ENCODE measurements around the gene DNAH14. TPM values are rescaled to one million over a fixed set of nuclear protein-coding genes. Genes with fewer than 3 reads are reported as not detected.
"Not testable (repeated sequence)": the region's sequence is repeated elsewhere in the genome, so short reads cannot be mapped to it uniquely, and the experiment has no call there.

DNAH14 gene
- total and polyA plus RNA-seq, 4 donors = 16.4 to 54.0 (median 33.9) TPM

GRCh38 chr1:224919508-224919907 is 10.0 kb upstream of the DNAH14 start:
- Histone ChIP-seq H3K4me3 (ENCODE audit: low read depth, low read length) (no peak overlapping the region), H3K36me3 (ENCODE audit: control insufficient read depth, insufficient read depth, low read length) (no peaks in the 10 kb centered on the region)
- DNase-seq (ENCODE audit: low read depth in 4 of 6, low spot score in 6 of 6) = no peak

GRCh38 chr1:224920930-224921329 is 8.5 kb upstream of the DNAH14 start:
- Histone ChIP-seq H3K4me3 (ENCODE audit: low read depth, low read length) (no peak overlapping the region), H3K9me3 (ENCODE audit: control insufficient read depth, insufficient read depth, low read length) (no peaks in the 10 kb centered on the region), H3K4me1 (ENCODE audit: control insufficient read depth, insufficient read depth, low read length) (peaks cover 3% of the 10 kb centered on the region), H3K27me3 (ENCODE audit: control insufficient read depth, insufficient read depth, low read length) (no peaks in the 10 kb centered on the region), H3K27ac (ENCODE audit: low read depth, low read length) (no peak overlapping the region), H3K36me3 (ENCODE audit: control insufficient read depth, insufficient read depth, low read length) (no peaks in the 10 kb centered on the region)
- DNase-seq (ENCODE audit: low read depth in 4 of 6, low spot score in 6 of 6) = no peak

More at GRCh38 chr1:224919508-224919907, 10.0 kb upstream of the DNAH14 start:
- peaks cover under 1% of the 10 kb centered on the region for H3K9me3 ChIP-seq (ENCODE audit: control insufficient read depth, insufficient read depth, low read length)
- WGBS (ENCODE audit: insufficient coverage) = 97% methylated on average over 4 of the region's 4 CpGs
- peaks cover 3% of the 10 kb centered on the region for H3K4me1 ChIP-seq (ENCODE audit: control insufficient read depth, insufficient read depth, low read length)
- no peaks in the 10 kb centered on the region for H3K27me3 ChIP-seq (ENCODE audit: control insufficient read depth, insufficient read depth, low read length)
- no peak overlapping the region for H3K27ac ChIP-seq (ENCODE audit: low read depth, low read length)

- Histone ChIP-seq H3K27ac (ENCODE audit: low read depth, low read length) (no peak overlapping the region), H3K36me3 (ENCODE audit: control insufficient read depth, insufficient read depth, low read length) (no peaks in the 10 kb centered on the region), H3K4me3 (ENCODE audit: low read depth, low read length) (no peak overlapping the region), H3K9me3 (ENCODE audit: control insufficient read depth, insufficient read depth, low read length) (no peaks in the 10 kb centered on the region), H3K4me1 (ENCODE audit: control insufficient read depth, insufficient read depth, low read length) (peaks cover 3% of the 10 kb centered on the region), H3K27me3 (ENCODE audit: control insufficient read depth, insufficient read depth, low read length) (no peaks in the 10 kb centered on the region)
- no peak for DNase-seq (ENCODE audit: low read depth in 4 of 6, low spot score in 6 of 6)
- 86% methylated on average over 1 of the region's 3 CpGs for WGBS (ENCODE audit: insufficient coverage)
Measured at GRCh38 chr1:224921354-224921753, 8.1 kb upstream of the DNAH14 start.

- H3K9me3 ChIP-seq (ENCODE audit: control insufficient read depth, insufficient read depth, low read length) = no peaks in the 10 kb centered on the region
- H3K27ac ChIP-seq (ENCODE audit: low read depth, low read length) = no peak overlapping the region
- WGBS (ENCODE audit: insufficient coverage) = 37% methylated on average over 3 of the region's 5 CpGs
- H3K4me3 ChIP-seq (ENCODE audit: low read depth, low read length) = no peak overlapping the region
- H3K36me3 ChIP-seq (ENCODE audit: control insufficient read depth, insufficient read depth, low read length) = no peaks in the 10 kb centered on the region
- no peaks in the 10 kb centered on the region for H3K27me3 ChIP-seq (ENCODE audit: control insufficient read depth, insufficient read depth, low read length)
- DNase-seq (ENCODE audit: low read depth in 4 of 6, low spot score in 6 of 6) = peak in 5 of 6 donors; percentile 26 to 90 (median 43)
- H3K4me1 ChIP-seq (ENCODE audit: control insufficient read depth, insufficient read depth, low read length) = peaks cover 3% of the 10 kb centered on the region
Measured at GRCh38 chr1:224922404-224923164, 6.9 kb upstream of the DNAH14 start.

GRCh38 chr1:224923726-224924125 is 5.7 kb upstream of the DNAH14 start:
- H3K27me3 ChIP-seq (ENCODE audit: control insufficient read depth, insufficient read depth, low read length) = no peaks in the 10 kb centered on the region
- H3K36me3 ChIP-seq (ENCODE audit: control insufficient read depth, insufficient read depth, low read length) = no peaks in the 10 kb centered on the region
- no peak for DNase-seq (ENCODE audit: low read depth in 4 of 6, low spot score in 6 of 6)
- no peaks in the 10 kb centered on the region for H3K9me3 ChIP-seq (ENCODE audit: control insufficient read depth, insufficient read depth, low read length)
- H3K4me1 ChIP-seq (ENCODE audit: control insufficient read depth, insufficient read depth, low read length) = peaks cover 3% of the 10 kb centered on the region
- H3K4me3 ChIP-seq (ENCODE audit: low read depth, low read length) = no peak overlapping the region
- H3K27ac ChIP-seq (ENCODE audit: low read depth, low read length) = no peak overlapping the region
- no CpG with 5 or more reads among the region's 4 CpGs for WGBS (ENCODE audit: insufficient coverage)

- not testable (repeated sequence) for H3K27me3 ChIP-seq (ENCODE audit: control insufficient read depth, insufficient read depth, low read length); H3K27ac ChIP-seq (ENCODE audit: low read depth, low read length); H3K4me3 ChIP-seq (ENCODE audit: low read depth, low read length); H3K9me3 ChIP-seq (ENCODE audit: control insufficient read depth, insufficient read depth, low read length); H3K36me3 ChIP-seq (ENCODE audit: control insufficient read depth, insufficient read depth, low read length); H3K4me1 ChIP-seq (ENCODE audit: control insufficient read depth, insufficient read depth, low read length); DNase-seq (ENCODE audit: low read depth in 4 of 6, low spot score in 6 of 6)
- 92% methylated on average over 2 of the region's 3 CpGs for WGBS (ENCODE audit: insufficient coverage)
Measured at GRCh38 chr1:224927631-224928030, 1.8 kb upstream of the DNAH14 start.

- DNase-seq (ENCODE audit: low read depth in 4 of 6, low spot score in 6 of 6) = no peak
- Histone ChIP-seq H3K4me3 (ENCODE audit: low read depth, low read length) (peak overlapping the region; percentile 50), H3K4me1 (ENCODE audit: control insufficient read depth, insufficient read depth, low read length) (peaks cover 4% of the 10 kb centered on the region), H3K36me3 (ENCODE audit: control insufficient read depth, insufficient read depth, low read length) (no peaks in the 10 kb centered on the region), H3K27me3 (ENCODE audit: control insufficient read depth, insufficient read depth, low read length) (no peaks in the 10 kb centered on the region), H3K27ac (ENCODE audit: low read depth, low read length) (no peak overlapping the region), H3K9me3 (ENCODE audit: control insufficient read depth, insufficient read depth, low read length) (peaks cover 14% of the 10 kb centered on the region)
- 60% methylated on average over 2 of the region's 4 CpGs for WGBS (ENCODE audit: insufficient coverage)
Measured at GRCh38 chr1:224928906-224929305, 569 bp upstream of the DNAH14 start.

- Histone ChIP-seq H3K27me3 (ENCODE audit: control insufficient read depth, insufficient read depth, low read length) (no peaks in the 10 kb centered on the region), H3K27ac (ENCODE audit: low read depth, low read length) (no peak overlapping the region), H3K4me1 (ENCODE audit: control insufficient read depth, insufficient read depth, low read length) (peaks cover 4% of the 10 kb centered on the region), H3K4me3 (ENCODE audit: low read depth, low read length) (no peak overlapping the region), H3K9me3 (ENCODE audit: control insufficient read depth, insufficient read depth, low read length) (peaks cover 20% of the 10 kb centered on the region), H3K36me3 (ENCODE audit: control insufficient read depth, insufficient read depth, low read length) (no peaks in the 10 kb centered on the region)
- no CpG with 5 or more reads among the region's 1 CpG for WGBS (ENCODE audit: insufficient coverage)
- DNase-seq (ENCODE audit: low read depth in 4 of 6, low spot score in 6 of 6) = no peak
Measured at GRCh38 chr1:224931605-224932004, 2.1 kb downstream of the DNAH14 start.

GRCh38 chr1:224932607-224933249 is 3.3 kb downstream of the DNAH14 start:
- no CpG with 5 or more reads among the region's 1 CpG for WGBS (ENCODE audit: insufficient coverage)
- DNase-seq (ENCODE audit: low read depth in 4 of 6, low spot score in 6 of 6) = no peak
- Histone ChIP-seq H3K4me3 (ENCODE audit: low read depth, low read length) (no peak overlapping the region), H3K27me3 (ENCODE audit: control insufficient read depth, insufficient read depth, low read length) (no peaks in the 10 kb centered on the region), H3K9me3 (ENCODE audit: control insufficient read depth, insufficient read depth, low read length) (peaks cover 20% of the 10 kb centered on the region), H3K27ac (ENCODE audit: low read depth, low read length) (no peak overlapping the region), H3K4me1 (ENCODE audit: control insufficient read depth, insufficient read depth, low read length) (peaks cover 4% of the 10 kb centered on the region), H3K36me3 (ENCODE audit: control insufficient read depth, insufficient read depth, low read length) (no peaks in the 10 kb centered on the region)

- H3K4me3 ChIP-seq (ENCODE audit: low read depth, low read length) = no peak overlapping the region
- DNase-seq (ENCODE audit: low read depth in 4 of 6, low spot score in 6 of 6) = no peak
- H3K27me3 ChIP-seq (ENCODE audit: control insufficient read depth, insufficient read depth, low read length) = no peaks in the 10 kb centered on the region
- H3K4me1 ChIP-seq (ENCODE audit: control insufficient read depth, insufficient read depth, low read length) = peaks cover 4% of the 10 kb centered on the region
- H3K36me3 ChIP-seq (ENCODE audit: control insufficient read depth, insufficient read depth, low read length) = no peaks in the 10 kb centered on the region
- no peak overlapping the region for H3K27ac ChIP-seq (ENCODE audit: low read depth, low read length)
- WGBS (ENCODE audit: insufficient coverage) = no CpG with 5 or more reads among the region's 4 CpGs
- H3K9me3 ChIP-seq (ENCODE audit: control insufficient read depth, insufficient read depth, low read length) = peaks cover 20% of the 10 kb centered on the region
Measured at GRCh38 chr1:224933584-224933983, 4.1 kb downstream of the DNAH14 start.

Data from spinal cord (tissue), 10 donors.